H9 (cell line): ENCODE measurements around the gene SEC24C. TPM values are rescaled to one million over a fixed set of nuclear protein-coding genes. Genes with fewer than 3 reads are reported as not detected.

ENCODE experiments used
- DNase-seq: peaks from one replicate; pipeline ENCODE4 v3.0.0-alpha.2; 2017
- H2AFZ ChIP-seq: one replicate; pipeline ENCODE4 v1.6.1; 2013; ENCODE audit warnings: mild to moderate bottlenecking, low read length, control low read depth, moderate library complexity
- H2AK5ac ChIP-seq: 2 replicates; pipeline ENCODE4 v1.6.1; 2013; ENCODE audit warnings: low read length, control low read depth, mixed read lengths; ENCODE audit not compliant: insufficient read length
- H2BK120ac ChIP-seq: one replicate; pipeline ENCODE4 v1.6.1; 2013; ENCODE audit warnings: low read depth, mild to moderate bottlenecking, low read length, control low read depth, inconsistent platforms; ENCODE audit not compliant: poor library complexity, severe bottlenecking
- H2BK12ac ChIP-seq: 2 replicates; pipeline ENCODE4 v1.6.1; 2013; ENCODE audit warnings: low read length, control low read depth, mixed read lengths, low read depth; ENCODE audit not compliant: insufficient read length
- H2BK15ac ChIP-seq: 2 replicates; pipeline ENCODE4 v1.6.1; 2013; ENCODE audit warnings: low read depth, low read length, control low read depth
- H2BK20ac ChIP-seq: one replicate; pipeline ENCODE4 v1.6.1; 2013; ENCODE audit warnings: low read depth, mild to moderate bottlenecking, low read length, control low read depth, inconsistent platforms; ENCODE audit not compliant: poor library complexity, severe bottlenecking
- H2BK5ac ChIP-seq: 2 replicates; pipeline ENCODE4 v1.6.1; 2013; ENCODE audit warnings: low read length, control low read depth, mixed read lengths; ENCODE audit not compliant: insufficient read length
- H3K14ac ChIP-seq: 2 replicates; pipeline ENCODE4 v1.6.1; 2013; ENCODE audit warnings: low read length, control low read depth; ENCODE audit not compliant: insufficient read depth
- H3K18ac ChIP-seq: 2 replicates; pipeline ENCODE4 v1.6.1; 2013; ENCODE audit warnings: low read depth, mild to moderate bottlenecking, mixed read lengths, low read length, control low read depth; ENCODE audit not compliant: insufficient read length
- H3K23ac ChIP-seq: 2 replicates; pipeline ENCODE4 v1.6.1; 2013; ENCODE audit warnings: low read length, control low read depth, mixed read lengths, low read depth; ENCODE audit not compliant: insufficient read length
- H3K23me2 ChIP-seq: 2 replicates; pipeline ENCODE4 v1.6.1; 2013; ENCODE audit warnings: low read depth, mild to moderate bottlenecking, mixed read lengths, low read length, control low read depth; ENCODE audit not compliant: insufficient read length, poor library complexity, severe bottlenecking
- H3K27ac ChIP-seq: 2 replicates; pipeline ENCODE4 v1.5.1; 2013; ENCODE audit warnings: low read length, control low read depth, mixed read lengths, low read depth; ENCODE audit not compliant: insufficient read length
- H3K27me3 ChIP-seq: 2 replicates; pipeline ENCODE4 v1.6.1; 2013; ENCODE audit warnings: low read length, control low read depth, inconsistent platforms; ENCODE audit not compliant: insufficient read depth
- H3K4ac ChIP-seq: 2 replicates; pipeline ENCODE4 v1.6.1; 2013; ENCODE audit warnings: low read depth, mild to moderate bottlenecking, control low read depth, inconsistent platforms, low read length, moderate library complexity
- H3K4me1 ChIP-seq: 2 replicates; pipeline ENCODE4 v1.6.1; 2013; ENCODE audit warnings: low read length, control low read depth, inconsistent platforms; ENCODE audit not compliant: insufficient read depth
- H3K4me2 ChIP-seq: 2 replicates; pipeline ENCODE4 v1.6.1; 2013; ENCODE audit warnings: low read length, control low read depth, mixed read lengths; ENCODE audit not compliant: insufficient read length, insufficient read depth
- H3K56ac ChIP-seq: 2 replicates; pipeline ENCODE4 v1.6.1; 2013; ENCODE audit warnings: low read depth, mild to moderate bottlenecking, mixed read lengths, low read length, control low read depth; ENCODE audit not compliant: insufficient read length
- H3K79me1 ChIP-seq: 2 replicates; pipeline ENCODE4 v1.6.1; 2013; ENCODE audit warnings: low read depth, mild to moderate bottlenecking, moderate library complexity, low read length, control low read depth, inconsistent platforms; ENCODE audit not compliant: insufficient read depth, poor library complexity, severe bottlenecking
- H3K79me2 ChIP-seq: 2 replicates; pipeline ENCODE4 v1.6.1; 2013; ENCODE audit warnings: low read length, control low read depth, inconsistent platforms; ENCODE audit not compliant: insufficient read depth
- H3K9ac ChIP-seq: 2 replicates; pipeline ENCODE4 v1.6.1; 2013; ENCODE audit warnings: low read length, control low read depth, mixed read lengths; ENCODE audit not compliant: insufficient read length; ENCODE audit errors: extremely low read depth
- H3K9me3 ChIP-seq: one replicate; pipeline ENCODE4 v1.6.1; 2013; ENCODE audit warnings: low read depth, low read length, inconsistent platforms; ENCODE audit not compliant: control insufficient read depth
- H3T11ph ChIP-seq: one replicate; pipeline ENCODE4 v1.6.1; 2013; ENCODE audit warnings: mild to moderate bottlenecking, low read length, control low read depth, inconsistent platforms
- H4K20me1 ChIP-seq: one replicate; pipeline ENCODE4 v1.6.1; 2013; ENCODE audit not compliant: control insufficient read depth, insufficient read length, insufficient read depth
- H4K5ac ChIP-seq: 2 replicates; pipeline ENCODE4 v1.6.1; 2013; ENCODE audit warnings: low read depth, mild to moderate bottlenecking, mixed read lengths, low read length, control low read depth; ENCODE audit not compliant: insufficient read length
- H4K8ac ChIP-seq: replicated peaks from 2 replicates; pipeline ENCODE4 v1.6.1; 2013; ENCODE audit warnings: low read length, control low read depth, mixed read lengths, low read depth; ENCODE audit not compliant: insufficient read length
- H4K91ac ChIP-seq: 2 replicates; pipeline ENCODE4 v1.6.1; 2013; ENCODE audit warnings: low read depth, mild to moderate bottlenecking, moderate library complexity, mixed read lengths, low read length, control low read depth; ENCODE audit not compliant: insufficient read length
- H3K27ac Mint-ChIP-seq, 3 experiments: 2 replicates in 2 of 3; 3 replicates in 1 of 3; pipeline ENCODE4 v1.8.0; 2020 to 2021; ENCODE audit warnings: mixed read lengths in 3 of 3, mild to moderate bottlenecking in 1 of 3, moderate library complexity in 1 of 3
- H3K27me3 Mint-ChIP-seq: 2 replicates; pipeline ENCODE4 v1.8.0; 2021; ENCODE audit warnings: low read depth, mild to moderate bottlenecking, moderate library complexity, mixed read lengths
- H3K36me3 Mint-ChIP-seq, 3 experiments: 2 replicates in 2 of 3; 3 replicates in 1 of 3; pipeline ENCODE4 v1.8.0; 2020 to 2021; ENCODE audit warnings: low read depth in 3 of 3, mixed read lengths in 3 of 3; ENCODE audit not compliant: insufficient read depth in 1 of 3
- H3K4me1 Mint-ChIP-seq, 2 experiments: 2 replicates each; pipeline ENCODE4 v1.8.0; 2020; ENCODE audit warnings: mixed read lengths in 2 of 2
- H3K4me3 Mint-ChIP-seq, 2 experiments: 2 replicates in 1 of 2; 3 replicates in 1 of 2; pipeline ENCODE4 v1.8.0; 2020 to 2021; ENCODE audit warnings: mild to moderate bottlenecking in 2 of 2, mixed read lengths in 2 of 2, moderate library complexity in 1 of 2
- H3K9me3 Mint-ChIP-seq, 2 experiments: 2 replicates in 1 of 2; 3 replicates in 1 of 2; pipeline ENCODE4 v1.8.0; 2020; ENCODE audit warnings: mild to moderate bottlenecking in 2 of 2, mixed read lengths in 2 of 2, moderate library complexity in 1 of 2
- CTCF ChIP-seq: fragments of 200-600 bp; sonication (generic); conservative IDR thresholded peaks from 3 replicates; pipeline ENCODE4 v1.8.0; 2021; ENCODE audit warnings: antibody characterized with exemption, mild to moderate bottlenecking
- WGBS: extraction: QIAGEN DNeasy Blood & Tissue Kit; methylation state at CpG from one replicate; pipeline ENCODE4 v1.1.7; 2013; ENCODE audit warnings: missing lambda C conversion rate, low lambda C conversion rate, mixed read lengths; ENCODE audit not compliant: insufficient read length; ENCODE audit errors: extremely low coverage; 5-methylcytosine and 5-hydroxymethylcytosine counted together
- total RNA-seq: library from RNA; stranded (reverse); gene quantifications from 2 replicates; pipeline ENCODE4 v1.2.1, GENCODE V29; 2021

Gene SEC24C
- total RNA-seq, 1 experiment from 2014 or later, result 62.4 TPM

- Histone ChIP-seq H2BK5ac (no peak overlapping the region), H3K79me1 (no peaks in the 10 kb centered on the region), H3K9me3 (no peaks in the 10 kb centered on the region), H2BK120ac (no peak overlapping the region), H3K23me2 (no peaks in the 10 kb centered on the region), H3K27ac (no peak overlapping the region), H2AFZ (no peak overlapping the region), H3K4me1 (no peaks in the 10 kb centered on the region), H3K4me2 (no peak overlapping the region), H3K4ac (no peak overlapping the region), H4K91ac (no peak overlapping the region), H3K27me3 (no peaks in the 10 kb centered on the region), H3K9ac (no peak overlapping the region), H2BK12ac (no peak overlapping the region), H3K23ac (no peak overlapping the region), H2AK5ac (no peak overlapping the region), H3T11ph (no peak overlapping the region), H2BK15ac (no peak overlapping the region), H4K5ac (no peak overlapping the region), H4K8ac (no peak overlapping the region), H4K20me1 (no peaks in the 10 kb centered on the region), H3K14ac (no peak overlapping the region), H3K79me2 (no peaks in the 10 kb centered on the region), H2BK20ac (no peak overlapping the region), H3K18ac (no peak overlapping the region), H3K56ac (no peak overlapping the region)
- Mint-ChIP-seq H3K4me1 (no peaks in the 10 kb centered on the region), H3K27ac (no peak overlapping the region), H3K27me3 (no peaks in the 10 kb centered on the region), H3K4me3 (no peak overlapping the region; a peak in 1 of 5 replicates), H3K9me3 (no peaks in the 10 kb centered on the region), H3K36me3 (peaks cover 13 to 74% (median 47%) of the 10 kb centered on the region in 3 experiments; a peak in 6 of 7 replicates)
- no peak for TF ChIP-seq CTCF
- no peak for DNase-seq
- no CpG with 5 or more reads among the region's 6 CpGs for WGBS
Observed at GRCh38 chr10:73798087-73798486, 53.9 kb downstream of the SEC24C start.
